HG02610 (cell line): ENCODE data around the gene SMAD6.

Experiments used
- ATAC-seq: cut with Tn5 transposase; IDR thresholded peaks from one replicate; pipeline ENCODE4 v1.9.1; 2021; ENCODE audit warnings: mild to moderate bottlenecking, moderate library complexity; ENCODE audit not compliant: unreplicated experiment

SMAD6 gene

DNA sequence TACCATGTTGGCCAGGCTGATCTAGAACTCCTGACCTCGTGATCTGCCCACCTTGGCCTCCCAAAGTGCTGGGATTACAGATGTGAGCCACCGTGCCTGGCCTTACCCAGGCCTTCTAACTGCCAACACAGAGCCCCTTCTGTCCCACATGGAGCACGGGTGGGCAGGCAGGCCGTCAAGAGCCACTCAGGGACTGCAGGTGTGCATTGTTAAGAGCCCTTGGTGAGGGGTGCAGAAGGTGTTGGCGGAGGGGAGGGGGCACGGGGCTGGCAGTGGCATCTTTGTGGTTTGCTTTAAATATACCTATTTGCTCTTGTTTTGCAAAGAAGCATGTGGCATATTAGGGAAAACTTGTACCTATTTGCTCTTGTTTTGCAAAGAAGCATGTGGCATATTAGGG, 37.3 kb downstream of the SMAD6 start:
- ATAC-seq = no peak

DNA sequence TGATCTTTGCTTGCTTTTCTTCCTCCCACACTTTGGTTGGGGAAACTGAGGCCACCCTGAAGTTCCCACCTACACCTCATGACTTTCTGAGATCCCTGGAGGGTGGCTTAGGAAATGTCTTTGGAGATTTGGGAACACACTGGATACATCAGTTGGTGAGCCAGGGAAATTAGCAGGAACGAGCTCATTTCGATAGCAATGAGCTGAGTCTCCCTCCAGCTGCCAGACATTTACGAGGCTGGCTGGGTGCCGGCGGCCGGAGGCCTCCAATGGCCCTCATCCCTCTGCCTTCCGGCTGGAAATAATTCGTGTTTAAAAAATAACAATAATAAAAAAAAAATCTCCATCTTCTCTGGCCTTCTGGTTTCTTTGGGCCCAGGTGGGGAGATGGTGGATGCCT, 38.8 kb downstream of the SMAD6 start:
- ATAC-seq = no peak

DNA sequence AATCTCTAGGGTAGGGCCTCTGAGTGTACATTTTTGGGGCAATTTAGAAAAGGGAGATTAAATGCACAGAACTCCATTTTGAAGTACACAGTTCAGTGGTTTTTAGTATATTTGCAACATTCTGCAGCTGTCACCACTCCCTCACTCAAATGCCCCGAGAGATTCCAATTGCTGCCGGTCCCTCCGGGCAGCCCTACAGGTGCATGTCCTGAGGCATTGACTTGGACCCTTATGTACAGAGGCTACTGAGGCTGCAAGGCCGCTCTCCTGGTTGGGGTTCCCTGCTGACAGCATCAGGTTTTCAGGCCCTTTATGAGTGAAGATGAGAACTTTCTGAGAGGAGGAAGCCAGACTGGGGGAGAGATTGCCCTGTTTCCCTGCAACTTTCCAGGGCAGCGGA, 39.6 kb downstream of the SMAD6 start:
- no peak for ATAC-seq

DNA sequence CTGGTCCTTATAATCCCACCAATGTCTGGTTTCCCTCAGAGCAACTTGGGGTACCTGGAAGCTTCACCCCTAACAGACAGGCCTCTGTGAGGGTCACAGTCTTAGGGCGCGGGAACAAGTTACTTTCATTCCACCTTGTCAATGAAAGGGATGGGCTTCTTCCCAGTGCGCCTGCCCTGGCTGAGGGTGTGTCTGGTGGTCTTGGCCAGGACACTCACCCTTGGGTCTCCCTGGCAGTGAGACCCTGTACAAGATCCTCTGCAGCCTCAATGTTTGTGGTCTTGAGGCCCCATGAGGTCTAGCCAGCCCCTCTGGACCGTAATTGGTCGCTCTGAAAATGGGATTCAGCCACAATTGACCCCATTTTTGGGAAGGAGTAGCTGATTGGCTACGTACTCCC, 40.2 kb downstream of the SMAD6 start:
- ATAC-seq = no peak

DNA sequence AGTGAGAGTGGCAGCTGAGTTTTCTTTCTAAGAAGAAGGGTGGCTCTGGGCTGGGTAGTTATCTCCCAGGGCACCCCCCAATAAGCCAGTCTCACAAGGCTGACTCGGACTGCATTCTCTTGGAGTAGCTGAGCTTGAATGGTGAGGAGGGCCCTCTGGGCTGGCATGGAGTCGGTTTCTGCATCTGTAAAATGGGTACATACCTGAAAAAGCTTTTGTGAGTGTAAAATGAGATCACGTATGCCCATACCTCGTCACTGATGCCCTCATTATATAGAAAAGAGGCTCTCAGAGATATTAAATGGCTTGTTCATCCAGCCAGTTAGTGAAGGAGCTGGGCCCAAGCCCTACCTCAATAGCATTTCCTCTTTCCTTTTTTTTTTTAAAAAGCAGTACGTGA, 41.2 kb downstream of the SMAD6 start:
- no peak for ATAC-seq

DNA sequence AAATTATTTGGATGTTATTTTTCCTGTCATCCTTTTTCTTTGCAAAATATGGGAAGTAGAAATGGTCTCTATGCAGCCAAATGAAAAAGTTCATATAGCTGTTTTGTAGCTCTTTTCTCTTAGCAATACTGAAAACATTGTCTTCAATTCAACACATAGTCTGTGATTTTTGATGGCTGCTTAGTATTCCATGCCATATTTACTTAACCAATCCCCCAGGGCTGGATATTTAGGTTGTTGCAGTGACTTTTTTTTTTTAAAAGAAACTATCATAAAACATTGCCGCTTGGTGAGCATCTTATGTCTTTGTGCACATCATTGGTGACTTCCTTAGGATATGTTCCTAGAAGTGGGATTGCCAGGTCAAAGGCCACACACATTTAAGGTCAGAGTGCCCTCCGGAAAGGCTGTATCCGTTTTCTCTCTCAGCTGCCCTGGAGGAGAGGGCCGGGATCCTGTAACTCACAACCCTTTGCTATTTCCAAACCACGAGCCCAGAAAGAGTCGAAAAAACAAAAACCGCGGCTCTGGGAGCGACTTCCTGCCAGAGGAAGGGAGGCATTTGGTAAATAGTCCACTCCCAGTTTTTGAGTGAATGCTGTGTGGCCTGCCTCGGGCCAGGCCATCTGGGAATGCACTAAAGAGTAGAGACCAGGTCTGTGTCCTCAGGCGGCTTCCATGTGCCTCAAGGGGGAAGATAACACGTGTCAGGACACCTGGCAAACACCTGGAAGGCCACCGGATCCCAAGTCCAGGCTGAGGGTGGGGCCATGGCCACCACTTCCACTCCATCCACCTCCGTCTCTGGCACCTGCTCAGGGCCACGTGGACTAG, 41.9 kb downstream of the SMAD6 start:
- ATAC-seq = no peak

DNA sequence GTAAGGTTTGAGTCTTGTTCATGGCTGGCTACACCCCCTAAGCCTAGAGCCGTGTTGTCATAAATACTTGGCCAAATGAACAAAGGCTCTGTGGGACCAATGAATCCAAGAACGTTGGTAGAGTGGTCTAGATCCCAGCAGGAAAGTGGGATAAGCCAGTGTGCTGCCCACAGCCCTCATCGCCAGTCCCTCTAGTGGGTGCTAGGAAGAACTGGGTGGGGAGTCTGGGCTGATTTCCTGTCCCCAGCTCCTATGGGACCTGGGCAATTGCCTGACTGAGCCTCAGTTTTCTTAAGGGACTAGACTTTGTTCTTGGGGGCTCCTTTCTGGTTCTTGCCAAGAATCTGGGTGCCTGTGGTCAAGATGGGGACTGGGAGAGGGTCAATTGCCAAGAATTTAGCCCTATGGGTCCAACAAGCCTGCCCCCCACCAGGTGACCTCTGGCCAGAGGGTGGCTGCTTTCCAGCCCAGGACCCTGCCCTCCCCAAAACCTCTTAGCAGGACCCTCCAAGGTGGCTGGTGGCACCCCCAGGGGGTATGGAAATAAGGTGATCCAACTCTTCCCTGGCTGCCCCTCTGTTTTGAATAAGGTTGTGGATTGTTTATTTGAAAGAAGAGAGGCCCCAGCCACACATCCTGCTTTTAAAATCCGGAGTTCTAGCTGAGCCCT, 42.7 kb downstream of the SMAD6 start:
- ATAC-seq = no peak

DNA sequence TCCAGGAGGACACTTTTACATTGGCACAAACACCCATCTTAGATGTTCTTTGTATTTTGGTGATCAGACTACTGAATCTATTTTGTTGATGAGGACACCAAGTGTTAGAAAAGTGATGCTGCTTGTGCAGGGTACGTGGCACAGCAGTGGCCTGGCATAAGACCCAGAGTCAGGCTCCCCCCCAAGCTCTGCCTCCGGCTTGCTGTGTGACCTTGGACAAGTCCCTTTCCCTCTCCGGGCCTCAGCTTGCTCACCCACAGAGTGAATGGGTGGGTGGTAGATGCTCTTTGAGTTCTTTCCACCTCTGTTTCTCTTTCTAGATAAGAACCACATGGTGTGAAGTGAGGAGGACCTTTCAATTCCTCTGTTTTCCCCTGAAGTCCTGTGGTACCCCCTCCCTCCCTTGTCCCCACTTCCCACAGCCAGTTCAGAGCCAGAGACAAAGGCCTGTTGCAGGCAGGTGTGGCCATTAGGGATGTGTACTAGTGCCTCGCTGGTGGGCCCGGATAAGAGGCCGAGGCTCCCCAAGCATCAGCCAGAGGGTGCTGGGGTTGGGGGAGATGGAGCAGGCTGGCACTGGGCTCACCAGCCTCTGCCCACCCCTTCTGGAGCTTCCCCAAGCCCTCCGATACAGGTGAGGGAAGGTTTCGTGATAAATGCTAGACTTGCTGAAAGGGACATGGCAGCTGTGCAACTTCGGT, 43.6 kb downstream of the SMAD6 start:
- no peak for ATAC-seq

DNA sequence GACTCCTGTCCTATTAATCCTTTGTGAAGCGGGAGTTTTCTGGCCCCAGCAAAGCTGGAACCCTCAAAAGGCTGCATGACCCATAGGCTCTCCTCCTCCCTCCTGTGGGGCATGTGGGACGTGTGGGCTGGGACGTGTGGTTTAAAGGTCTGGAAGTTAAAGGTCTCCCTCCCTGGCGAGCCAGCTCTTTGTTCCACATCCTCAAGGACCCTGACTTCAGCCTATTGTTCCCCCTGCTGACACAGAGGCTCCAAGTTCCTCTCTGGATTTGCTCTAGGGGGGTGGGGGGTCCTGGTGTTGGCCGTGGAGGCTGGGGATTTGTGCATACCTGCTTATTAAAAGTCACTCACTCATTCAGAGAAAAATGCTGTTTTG, 44.2 kb downstream of the SMAD6 start:
- no peak for ATAC-seq

DNA sequence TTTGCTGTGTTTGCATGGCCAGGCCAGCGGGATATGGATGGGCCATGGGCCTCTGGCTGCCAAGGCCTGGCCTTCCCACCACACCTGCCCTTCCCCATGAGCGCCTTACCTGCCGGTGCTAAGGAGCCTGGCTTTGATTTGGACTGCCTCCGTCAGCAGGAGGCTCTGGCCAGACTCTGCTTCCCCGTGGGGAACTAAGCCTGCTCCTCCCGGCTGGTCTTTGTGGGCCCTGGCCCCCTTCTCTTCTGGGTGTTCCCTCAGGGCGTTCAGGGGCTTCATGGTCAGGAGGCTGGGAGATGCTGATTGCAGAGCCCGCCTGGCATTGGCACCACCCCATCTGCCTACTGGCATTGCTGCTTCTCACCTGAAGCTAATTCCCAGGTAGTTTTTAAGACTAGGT, 45.2 kb downstream of the SMAD6 start:
- ATAC-seq = no peak

DNA sequence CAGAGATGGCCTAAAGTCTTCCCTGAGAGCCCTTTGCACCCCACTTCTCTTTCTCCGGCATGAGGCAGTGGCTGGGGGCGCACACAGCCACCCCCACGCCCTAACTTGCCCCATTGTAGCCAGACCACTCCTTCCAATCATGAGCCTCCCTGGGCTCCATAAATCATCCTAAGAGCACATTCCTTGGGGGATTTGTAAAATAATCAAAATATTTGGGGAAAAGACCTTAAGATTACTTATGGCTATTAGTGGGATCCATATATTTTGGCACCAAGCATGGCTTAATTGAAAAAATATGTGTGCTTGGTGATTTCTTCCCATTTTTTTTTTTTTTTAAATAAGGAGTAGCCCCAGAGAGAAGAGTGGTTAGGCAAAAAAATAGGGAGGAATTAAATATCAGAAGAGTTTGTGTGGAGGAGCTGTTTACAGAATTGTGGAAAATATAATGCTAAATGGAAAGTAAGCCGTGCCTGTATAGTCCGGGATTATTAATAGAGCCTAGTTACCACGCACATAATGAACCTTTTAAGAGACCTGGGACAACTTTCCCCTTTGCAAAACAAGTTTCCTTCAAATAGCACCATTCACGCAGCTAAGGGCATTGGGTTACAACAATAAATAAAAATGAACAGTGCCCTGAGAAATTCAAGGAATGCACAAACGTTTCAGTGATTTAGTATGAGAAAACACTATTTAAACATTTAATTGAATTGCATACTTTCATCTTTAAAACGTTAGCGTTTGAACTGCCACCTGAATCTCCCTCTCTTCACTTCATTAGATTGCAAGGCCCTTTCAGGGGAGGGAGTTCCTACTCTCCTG, 46.1 kb downstream of the SMAD6 start:
- no peak for ATAC-seq

DNA sequence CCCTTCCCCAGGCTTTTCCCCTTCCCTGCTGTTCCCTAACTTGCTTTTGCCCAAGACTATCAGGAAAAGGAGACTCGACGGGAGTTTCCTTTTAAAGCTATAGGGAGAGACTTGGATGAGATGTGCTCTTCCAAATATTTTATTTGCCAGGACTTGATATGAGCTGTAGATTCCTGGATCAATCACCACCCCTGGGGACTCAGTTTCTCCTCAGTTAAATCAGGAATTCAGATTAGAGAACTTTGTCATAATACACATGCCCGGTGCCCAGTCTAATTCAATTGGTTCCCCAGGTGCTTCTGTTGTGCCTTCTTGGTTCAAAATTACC, 46.6 kb downstream of the SMAD6 start:
- ATAC-seq = no peak

DNA sequence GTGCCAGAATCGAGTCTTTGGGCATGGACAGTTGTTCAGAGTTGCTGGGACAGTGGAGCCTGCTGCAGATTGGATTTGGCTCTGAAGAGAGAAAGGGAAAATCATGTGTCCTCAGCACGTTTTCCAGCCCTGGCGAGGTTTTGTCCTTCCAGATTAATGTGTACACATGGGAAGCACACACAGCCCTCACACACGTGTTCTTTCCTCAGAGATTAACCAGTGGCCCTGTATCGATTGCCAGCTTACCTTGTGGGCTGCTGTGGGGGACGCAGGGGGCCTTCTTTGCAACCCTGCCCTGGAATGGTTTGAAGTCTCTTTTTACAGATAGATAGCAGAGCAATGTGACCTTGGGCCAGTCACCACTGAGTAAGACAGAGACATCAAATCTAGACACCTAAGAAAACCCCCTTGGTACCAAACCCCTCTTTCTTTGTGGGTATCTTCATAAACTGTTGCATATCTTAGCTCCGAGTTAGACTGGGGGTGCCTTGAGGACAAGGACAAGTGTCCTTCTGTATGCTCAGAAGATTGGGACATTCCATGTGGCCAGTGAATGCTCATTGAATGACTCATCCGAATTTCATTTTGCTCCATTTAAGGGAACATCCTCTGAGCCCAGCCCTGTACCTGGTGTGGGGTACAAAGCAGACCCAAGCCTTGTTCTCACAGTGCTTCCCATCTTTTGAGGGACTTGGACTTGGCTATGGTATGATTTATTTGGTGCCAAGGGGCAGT, 48.0 kb downstream of the SMAD6 start:
- no peak for ATAC-seq

DNA sequence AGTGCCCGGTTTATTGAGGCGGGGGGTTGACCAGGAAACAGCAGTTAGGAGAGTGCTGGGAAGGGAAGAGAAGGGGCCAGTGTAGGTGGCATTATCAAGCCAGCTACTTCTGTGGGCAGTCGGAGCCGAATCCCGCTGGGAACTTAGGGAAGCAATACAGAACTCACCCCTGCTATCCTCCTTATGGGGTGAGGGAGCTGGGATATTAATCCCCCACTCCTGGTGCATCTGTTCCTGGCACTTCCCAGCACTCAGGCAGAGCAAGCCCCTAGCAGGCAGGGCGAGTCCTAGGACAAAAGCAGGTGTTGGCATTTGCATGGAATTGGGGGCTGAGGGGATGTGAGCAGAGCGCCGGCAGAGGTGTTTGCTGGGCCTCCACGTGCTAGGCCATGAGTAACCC, 48.6 kb downstream of the SMAD6 start:
- ATAC-seq = no peak

DNA sequence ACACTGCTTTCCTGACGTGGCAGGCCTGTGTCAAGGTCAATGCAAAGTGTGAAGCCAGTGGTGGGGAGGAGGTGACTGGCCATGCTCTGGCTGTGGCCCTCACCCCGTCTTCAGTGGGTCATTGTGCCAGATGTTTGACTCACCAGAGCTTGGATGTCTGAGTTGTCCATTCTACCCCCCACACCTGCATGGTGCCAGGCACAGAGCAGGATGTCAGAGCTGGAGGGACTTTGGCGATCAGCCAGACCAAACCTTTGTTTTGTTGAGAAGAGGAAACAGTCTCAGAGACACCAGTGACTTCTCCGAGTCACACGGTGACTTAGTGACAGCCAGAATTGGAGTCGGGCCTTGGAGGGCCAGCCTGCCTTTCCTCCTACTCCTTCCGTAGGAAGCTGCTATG, 49.5 kb downstream of the SMAD6 start:
- ATAC-seq = no peak

DNA sequence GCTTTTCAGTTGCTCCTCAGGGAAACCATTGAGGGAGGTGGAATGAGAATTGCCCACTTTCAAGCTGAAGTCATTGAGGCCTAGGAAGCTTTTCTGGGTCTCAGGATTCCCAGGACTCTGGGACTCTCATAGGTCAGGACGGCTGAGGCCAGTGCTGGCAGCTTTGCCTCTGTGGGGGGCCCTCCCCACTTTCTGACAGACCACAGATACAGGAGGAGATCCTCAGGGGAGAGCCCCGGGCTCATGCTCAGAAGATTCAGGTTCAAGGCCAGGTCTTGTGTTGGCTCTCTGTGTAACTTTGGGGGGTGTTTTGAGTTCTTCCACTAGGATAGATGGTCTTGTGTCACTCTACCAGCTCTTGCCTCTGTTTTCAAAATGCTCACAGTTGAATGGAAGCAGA, 50.0 kb downstream of the SMAD6 start:
- no peak for ATAC-seq

DNA sequence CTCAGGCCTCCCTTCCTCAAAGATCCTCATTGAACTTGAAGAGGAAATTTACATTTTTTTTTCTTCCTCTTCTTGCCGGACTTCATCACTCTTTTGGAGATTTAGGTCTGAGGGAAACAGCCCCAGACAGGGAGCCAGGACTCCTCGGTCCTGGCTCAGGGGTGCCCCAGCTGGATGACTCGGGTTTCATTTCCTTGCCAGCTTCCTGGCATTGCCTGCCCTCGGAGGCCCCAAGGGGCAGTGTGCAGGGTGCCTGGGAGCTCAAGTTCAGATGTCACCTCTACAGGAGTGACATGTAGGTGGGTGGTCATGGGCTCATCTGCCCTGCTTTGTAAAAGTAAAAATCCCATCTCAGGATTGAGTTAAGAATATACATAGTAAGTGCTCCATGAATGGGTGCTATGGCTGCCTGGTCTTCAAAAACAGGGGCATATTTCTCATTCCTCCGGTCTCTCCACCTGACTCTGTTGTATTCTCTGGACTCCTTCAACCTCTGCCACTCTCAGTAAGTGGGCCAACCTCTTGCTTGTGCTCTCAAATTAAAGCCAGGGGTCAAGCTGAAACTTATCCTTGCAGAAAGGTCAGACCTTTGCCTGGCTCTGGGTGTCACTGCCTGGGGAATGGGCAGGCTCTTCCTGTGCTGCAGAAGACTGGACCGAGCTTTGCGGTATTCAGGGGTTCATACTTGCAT, 51.8 kb downstream of the SMAD6 start:
- ATAC-seq = no peak

DNA sequence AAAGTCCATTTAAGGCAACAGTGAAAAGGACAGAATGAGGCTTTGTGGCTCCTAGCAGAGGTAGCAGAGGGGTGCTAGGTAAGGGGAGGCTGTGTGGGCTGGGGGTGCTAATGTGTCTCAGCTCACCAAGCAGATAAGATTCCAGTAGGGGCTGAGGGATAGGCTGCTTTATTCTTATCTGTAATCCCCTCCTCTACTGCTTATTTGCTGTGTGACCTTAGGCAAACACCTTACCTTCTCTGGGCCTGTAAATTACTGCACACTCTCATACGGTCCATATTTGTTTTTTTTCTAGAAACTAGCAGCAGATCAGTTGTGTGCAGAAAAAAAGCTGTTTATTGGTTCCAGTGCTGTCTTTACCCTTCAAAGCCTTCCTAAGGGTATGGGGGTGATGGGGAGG, 52.8 kb downstream of the SMAD6 start:
- no peak for ATAC-seq

DNA sequence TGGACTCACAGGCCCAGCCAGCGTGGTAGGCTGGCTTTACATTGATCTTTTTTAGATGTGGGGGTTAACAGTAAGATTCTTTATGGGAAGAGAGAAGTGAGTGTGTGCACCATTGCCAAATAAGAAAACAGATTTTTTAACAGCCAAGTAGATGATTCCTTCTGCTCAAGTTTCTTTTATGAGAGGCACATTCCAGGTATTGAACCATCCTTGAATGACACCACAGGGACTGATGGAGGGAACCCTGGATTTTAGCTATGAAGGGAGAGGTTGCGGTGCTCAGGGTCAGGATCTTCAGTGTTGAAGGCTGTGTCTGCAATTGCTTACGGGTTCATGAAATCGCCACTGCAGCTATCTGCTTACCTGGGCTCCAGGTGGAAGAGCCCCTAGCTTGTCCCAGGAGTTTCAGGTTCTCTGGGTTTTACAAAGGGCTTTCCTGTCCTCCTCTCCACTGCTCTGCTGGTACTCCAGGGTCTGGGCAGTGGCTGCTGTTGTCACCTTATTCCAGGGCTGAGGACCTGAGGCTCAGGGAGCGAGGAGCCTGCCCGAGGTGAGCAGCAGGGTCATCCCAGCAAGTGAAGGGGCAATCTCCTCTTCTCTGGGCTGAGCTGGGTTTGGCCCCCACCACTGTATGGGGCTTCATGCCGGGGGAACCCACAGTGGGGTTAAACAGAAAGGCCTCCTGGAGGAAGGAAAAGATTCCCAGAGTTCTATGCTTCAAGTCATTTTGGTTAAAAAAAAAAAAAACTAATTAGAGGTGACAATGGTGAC, 53.4 kb downstream of the SMAD6 start:
- no peak for ATAC-seq
